Activated CD4-positive, alpha-beta T cell treated with anti-CD3 and anti-CD28 coated beads, Interleukin-10, Interleukin-2, amounts not matched to agents 100 ng/mL and 50 ng/mL, durations not matched to agents 16 hours and 8 hours (primary cell): Measurements from ENCODE around the gene SYT7.

Experiments used
- DNase-seq: peaks from one replicate; pipeline ENCODE4 v3.0.0-alpha.2; 2020

SYT7 gene

GRCh38 chr11:61513143-61513765 is 67.6 kb downstream of the SYT7 start:
- no peak for DNase-seq

DNA sequence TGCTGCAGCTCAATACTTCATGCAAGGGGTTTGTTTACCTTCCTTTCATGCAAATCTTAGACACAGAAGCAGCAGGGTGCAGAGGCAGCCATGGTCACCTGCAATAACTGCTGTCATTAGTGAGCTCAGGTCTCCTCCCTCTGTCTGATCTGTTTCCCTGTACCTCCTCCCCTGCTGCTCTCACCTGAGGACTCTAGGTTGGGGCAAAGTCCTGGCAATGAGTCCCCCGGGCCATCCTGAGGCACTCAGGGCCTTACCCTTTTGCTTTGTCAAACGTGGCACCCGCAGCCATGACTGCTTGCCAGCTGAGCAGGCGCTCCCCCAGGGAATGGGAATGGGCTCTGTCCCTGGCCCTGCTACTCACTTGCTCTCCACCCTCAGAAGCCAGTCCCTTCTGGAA is 68.4 kb downstream of the SYT7 start:
- no peak for DNase-seq

- no peak for DNase-seq
These were observed 69.5 kb downstream of the SYT7 start for GRCh38 chr11:61511383-61511782.

DNA sequence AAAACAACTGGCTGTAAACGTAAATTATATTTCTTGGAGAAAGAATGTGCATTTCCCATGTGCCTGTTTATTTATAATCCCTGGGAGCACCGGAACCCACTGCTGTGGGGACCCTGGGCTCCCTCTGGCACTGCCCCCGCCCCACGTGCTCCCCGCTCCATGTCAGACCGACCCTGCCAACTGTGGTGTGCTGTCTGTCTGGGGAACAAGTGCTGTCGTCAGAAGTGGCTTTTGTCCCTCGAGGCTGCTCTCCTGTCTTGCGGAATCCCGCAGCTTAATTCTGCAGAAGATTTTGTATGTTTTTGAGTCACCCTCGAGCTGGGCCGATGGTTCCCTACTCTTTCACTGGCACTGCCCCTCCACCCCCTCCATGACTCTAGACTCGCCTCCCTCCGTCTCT is 69.9 kb downstream of the SYT7 start:
- DNase-seq = no peak

GRCh38 chr11:61510166-61510919 is 70.5 kb downstream of the SYT7 start:
- DNase-seq = no peak

DNA sequence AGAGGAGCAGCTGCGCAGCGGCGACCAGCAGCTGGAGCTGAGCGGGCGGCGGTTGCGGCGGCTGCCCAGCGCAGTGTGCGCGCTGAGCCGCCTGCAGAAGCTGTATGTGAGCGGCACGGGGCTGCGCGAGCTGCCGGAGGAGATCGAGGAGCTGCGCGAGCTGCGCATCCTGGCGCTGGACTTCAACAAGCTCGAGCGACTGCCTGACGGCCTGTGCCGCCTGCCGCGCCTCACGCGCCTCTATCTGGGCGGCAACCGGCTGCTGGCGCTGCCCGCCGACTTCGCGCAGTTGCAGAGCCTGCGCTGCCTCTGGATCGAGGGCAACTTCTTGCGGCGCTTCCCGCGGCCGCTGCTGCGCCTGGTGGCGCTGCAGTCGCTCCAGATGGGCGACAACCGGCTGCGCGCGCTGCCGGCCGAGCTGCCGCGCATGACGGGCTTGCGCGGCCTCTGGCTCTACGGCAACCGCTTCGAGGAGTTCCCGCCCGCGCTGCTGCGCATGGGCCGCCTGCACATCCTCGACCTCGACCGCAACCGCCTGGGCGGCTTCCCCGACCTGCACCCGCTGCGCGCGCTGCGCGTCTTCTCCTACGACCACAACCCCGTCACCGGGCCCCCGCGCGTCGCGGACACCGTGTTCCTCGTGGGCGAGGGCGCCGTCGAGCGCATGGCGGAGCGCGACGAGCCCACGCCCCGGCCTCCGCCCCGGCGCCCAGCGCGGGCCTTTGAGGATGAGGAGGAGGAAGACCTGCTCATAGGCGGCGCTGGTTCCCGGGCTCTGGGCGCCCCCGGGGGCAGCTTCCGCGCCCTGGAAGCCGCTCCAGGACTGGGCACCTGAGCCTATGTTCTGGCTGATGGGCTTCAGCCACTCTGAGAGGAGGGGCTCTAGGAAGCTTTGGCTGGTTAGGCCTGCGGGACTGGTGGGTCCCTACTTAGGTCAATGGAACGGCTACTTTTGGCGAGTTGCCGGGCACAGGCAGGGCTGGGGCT is 71.5 kb downstream of the SYT7 start:
- peak; percentile 89 for DNase-seq

DNA sequence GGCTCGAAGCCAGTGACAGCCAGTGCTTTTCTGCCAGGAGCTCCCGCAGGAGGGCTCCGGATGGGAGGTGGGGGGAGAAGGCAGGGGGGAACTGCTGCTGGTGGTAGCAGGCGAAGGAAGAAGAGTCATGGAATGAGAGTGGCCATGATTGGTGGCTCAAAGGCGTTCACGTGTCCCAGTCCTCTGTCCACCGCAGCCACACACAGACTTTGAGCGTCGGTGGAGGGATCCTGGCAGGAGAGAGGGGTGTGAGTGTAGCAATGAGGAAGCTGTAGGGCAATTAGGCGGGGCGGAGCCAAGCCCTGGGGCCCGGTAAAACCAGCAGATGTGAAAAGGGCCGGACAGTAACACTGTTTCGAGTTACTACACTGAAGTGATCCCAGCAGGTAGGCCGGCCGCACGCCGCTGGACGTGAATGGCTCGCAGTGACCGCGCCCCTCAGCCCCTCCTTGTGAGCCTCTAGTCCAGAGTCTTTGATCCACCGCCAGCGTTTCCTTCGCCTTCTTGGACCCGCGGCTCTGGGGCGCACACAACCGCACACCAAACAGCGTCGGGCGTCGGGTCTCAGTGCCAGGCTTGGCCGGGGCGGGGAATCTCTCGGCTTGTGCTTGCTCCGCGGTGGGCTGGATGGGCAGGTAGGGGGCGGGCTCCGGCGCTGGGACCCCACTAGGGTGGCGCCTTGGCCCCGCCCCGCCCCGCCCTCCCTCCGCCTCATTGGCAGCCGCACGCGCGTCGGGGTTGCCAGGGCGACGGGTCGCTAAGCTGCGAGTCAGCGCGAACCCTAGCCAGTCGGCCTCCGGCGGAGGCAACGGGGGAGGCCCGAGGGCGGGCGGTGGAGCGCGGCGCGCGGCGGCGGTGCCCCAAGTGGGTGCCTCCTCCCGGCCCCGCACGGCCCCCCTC is 72.7 kb downstream of the SYT7 start, which contains the start of gene LRRC10B:
LRRC10B (plus strand) TSS at position 788 of the 900 bp plus-strand sequence. CDS start 250 bp downstream, outside the sequence.
- DNase-seq = peak; percentile 51

GRCh38 chr11:61507012-61507768 is 73.7 kb downstream of the SYT7 start:
- DNase-seq = no peak

GRCh38 chr11:61505640-61506155 is 75.2 kb downstream of the SYT7 start:
- no peak for DNase-seq

GRCh38 chr11:61505106-61505505 is 75.8 kb downstream of the SYT7 start:
- no peak for DNase-seq

GRCh38 chr11:61503135-61503770 is 77.6 kb downstream of the SYT7 start:
- DNase-seq = no peak

- no peak for DNase-seq
These were observed 78.4 kb downstream of the SYT7 start for GRCh38 chr11:61502522-61502921.

DNA sequence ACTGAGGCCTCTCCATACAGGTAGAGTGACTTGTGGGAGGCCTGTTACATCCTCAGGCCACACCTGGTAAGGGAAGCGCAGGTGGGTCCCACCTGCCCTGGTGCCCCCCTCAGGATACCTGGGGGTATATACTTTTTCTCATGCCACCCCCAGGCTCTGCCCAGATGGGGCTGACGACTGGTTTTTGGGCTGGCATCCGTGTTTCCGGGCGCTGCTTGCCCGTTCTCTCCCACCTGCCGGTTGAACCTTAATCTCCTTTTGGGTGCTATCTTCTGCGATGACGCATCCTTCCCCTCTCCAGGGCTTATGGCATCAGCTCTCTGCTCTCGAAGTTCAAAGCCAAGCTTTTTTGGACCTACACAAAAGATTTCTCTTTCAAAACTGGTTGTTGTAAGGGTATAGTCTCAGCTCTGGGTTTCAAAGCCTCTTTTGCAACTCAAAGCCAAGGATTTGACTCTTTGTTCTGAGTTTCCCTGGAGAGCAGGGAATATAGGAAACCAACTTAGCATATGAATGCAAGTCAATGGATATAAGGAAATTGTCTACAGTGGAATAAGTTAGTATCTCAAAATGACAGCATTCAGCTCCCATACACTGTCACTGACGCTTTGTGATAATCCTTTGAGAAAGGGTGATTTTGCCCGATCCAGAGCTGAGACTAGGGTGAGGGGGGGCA is 80.9 kb downstream of the SYT7 start:
- no peak for DNase-seq

- DNase-seq = no peak
These were observed 82.0 kb downstream of the SYT7 start for GRCh38 chr11:61498767-61499341.

- DNase-seq = no peak
These were observed 83.0 kb downstream of the SYT7 start for GRCh38 chr11:61497876-61498275.

DNA sequence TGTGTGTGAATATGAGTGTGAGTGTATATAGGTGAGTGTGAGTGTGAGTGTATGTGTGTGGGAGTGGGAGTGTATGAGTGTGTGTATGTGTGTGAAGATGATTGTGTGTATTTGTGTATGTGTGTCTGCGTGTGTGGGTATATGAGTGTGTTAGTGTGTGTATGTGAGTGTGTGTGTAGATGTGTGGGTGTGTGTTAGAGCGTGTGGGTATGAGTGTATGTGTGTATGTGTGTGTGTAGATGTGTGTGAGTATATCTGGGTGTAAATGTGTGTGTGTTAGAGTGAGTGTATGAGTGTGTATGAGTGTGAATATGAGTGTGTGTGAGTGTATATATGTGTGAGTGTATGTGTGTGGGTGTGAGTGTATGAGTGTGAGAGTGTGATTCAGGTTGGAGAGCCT is 83.4 kb downstream of the SYT7 start:
- no peak for DNase-seq

GRCh38 chr11:61496602-61497400 is 84.1 kb downstream of the SYT7 start:
- no peak for DNase-seq

DNA sequence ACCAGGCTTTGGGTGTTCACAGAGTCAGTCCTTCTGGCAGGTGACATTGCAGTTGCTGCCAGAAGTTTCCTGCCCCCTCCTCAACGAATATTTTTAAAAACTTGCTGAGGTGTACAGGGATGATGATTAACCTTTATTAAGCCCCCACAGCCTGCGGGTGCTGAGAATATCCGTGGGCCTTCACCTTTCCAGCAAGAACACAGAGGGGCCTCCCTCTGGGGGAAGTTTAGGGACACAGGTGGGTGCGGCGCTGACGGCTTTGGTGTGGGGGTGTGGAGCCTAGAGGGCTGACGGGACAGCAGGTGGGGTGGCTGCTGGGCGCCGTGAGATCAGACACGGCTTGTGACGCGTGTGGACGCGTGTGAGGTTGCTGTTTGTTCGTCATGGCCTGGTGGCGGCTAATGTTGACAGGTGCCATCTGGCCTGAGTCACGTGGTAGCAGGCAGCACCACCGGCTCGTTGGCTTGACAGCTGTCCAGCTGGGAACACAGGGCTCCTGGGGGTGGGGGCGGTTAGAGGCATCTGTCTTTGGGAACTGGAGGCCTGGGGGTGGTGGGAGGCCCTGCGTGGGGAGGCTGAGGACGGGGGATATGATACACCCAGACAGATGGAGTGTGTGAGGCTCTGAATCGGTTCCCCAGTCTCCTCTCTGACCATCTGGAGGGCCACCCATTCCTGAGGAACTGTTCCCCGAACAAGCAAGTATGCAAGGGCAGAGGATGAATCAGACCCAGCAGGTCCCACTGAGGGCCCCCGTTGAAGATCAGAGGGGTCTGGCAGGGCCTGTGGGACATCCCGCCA is 84.9 kb downstream of the SYT7 start:
- no peak for DNase-seq
